IMR-90 (cell line): ENCODE results near the gene PTCH1. TPM values are rescaled to one million over a fixed set of nuclear protein-coding genes. Genes with fewer than 3 reads are reported as not detected.

ENCODE experiments used
- ATAC-seq: fragments of 200-7000 bp; cut with Tn5 transposase; 2 replicates; pipeline ENCODE4 v1.9.1; 2020; ENCODE audit warnings: low read depth, mild to moderate bottlenecking, moderate library complexity
- BruUV-seq: library from RNA; stranded (reverse); fragments of 400-500 nt; replicated peaks from 2 replicates; lab custom pipeline; 2021; lab: Mats Ljungman, UMichigan
- CTCF ChIA-PET: fragments of 300-600 bp; formaldehyde crosslinking; extraction: SDS; loops from one replicate; lab custom pipeline; 2021; ENCODE audit warnings: antibody characterized with exemption; lab: Yijun Ruan, JAX
- POLR2A ChIA-PET: fragments of 300-600 bp; sonication (Branson Sonifier 250); formaldehyde crosslinking; loops from one replicate; lab custom pipeline; 2022; ENCODE audit warnings: antibody characterized with exemption; ENCODE audit not compliant: unreplicated experiment; lab: Charles Lee
- DNase-seq: peaks from one replicate; pipeline ENCODE4 v3.0.0; 2013
- H2AFZ ChIP-seq: replicated peaks from 2 replicates; pipeline ENCODE3; 2013; ENCODE audit warnings: low read length, mild to moderate bottlenecking; ENCODE audit not compliant: poor library complexity
- H2AK5ac ChIP-seq: 2 replicates; pipeline ENCODE4 v1.6.1; 2013; ENCODE audit warnings: low read depth, low read length, inconsistent platforms
- H2AK9ac ChIP-seq: replicated peaks from 2 replicates; pipeline ENCODE3; 2013; ENCODE audit warnings: mild to moderate bottlenecking, low read depth, low read length, moderate library complexity; ENCODE audit not compliant: poor library complexity
- H2BK120ac ChIP-seq: 2 replicates; pipeline ENCODE4 v1.6.1; 2013; ENCODE audit warnings: low read depth, low read length, inconsistent platforms
- H2BK15ac ChIP-seq: 3 replicates; pipeline ENCODE4 v1.6.1; 2013; ENCODE audit warnings: low read depth, low read length, inconsistent platforms
- H2BK20ac ChIP-seq: 2 replicates; pipeline ENCODE4 v1.6.1; 2013; ENCODE audit warnings: low read depth, mild to moderate bottlenecking, inconsistent platforms, low read length, moderate library complexity
- H2BK5ac ChIP-seq: 2 replicates; pipeline ENCODE4 v1.6.1; 2013; ENCODE audit warnings: mild to moderate bottlenecking, low read depth, low read length, inconsistent platforms; ENCODE audit not compliant: poor library complexity, severe bottlenecking
- H3K14ac ChIP-seq: replicated peaks from 2 replicates; pipeline ENCODE4 v1.6.1; 2013; ENCODE audit warnings: low read depth, low read length, inconsistent platforms
- H3K18ac ChIP-seq: 2 replicates; pipeline ENCODE4 v1.6.1; 2013; ENCODE audit warnings: low read depth, low read length, control low read depth
- H3K23ac ChIP-seq: 2 replicates; pipeline ENCODE4 v1.6.1; 2013; ENCODE audit warnings: low read depth, low read length, inconsistent platforms
- H3K27ac ChIP-seq: 2 replicates; pipeline ENCODE4 v1.5.1; 2013; ENCODE audit warnings: mild to moderate bottlenecking, control low read depth, low read length; ENCODE audit not compliant: insufficient read depth
- H3K27me3 ChIP-seq: 2 replicates; pipeline ENCODE4 v1.6.1; 2013; ENCODE audit warnings: low read length; ENCODE audit not compliant: control insufficient read depth, insufficient read depth
- H3K36me3 ChIP-seq: 2 replicates; pipeline ENCODE4 v1.6.1; 2013; ENCODE audit warnings: low read length, mixed read lengths; ENCODE audit not compliant: control insufficient read depth, insufficient read depth
- H3K4ac ChIP-seq: 2 replicates; pipeline ENCODE4 v1.6.1; 2013; ENCODE audit warnings: low read depth, low read length, inconsistent platforms
- H3K4me1 ChIP-seq: 2 replicates; pipeline ENCODE4 v1.6.1; 2013; ENCODE audit warnings: low read length, mixed read lengths; ENCODE audit not compliant: control insufficient read depth, insufficient read depth
- H3K4me2 ChIP-seq: 2 replicates; pipeline ENCODE4 v1.6.1; 2013; ENCODE audit warnings: low read depth, mild to moderate bottlenecking, control low read depth, low read length, moderate library complexity
- H3K4me3 ChIP-seq: 2 replicates; pipeline ENCODE4 v1.5.1; 2013; ENCODE audit warnings: low read depth, mild to moderate bottlenecking, control low read depth, low read length, moderate library complexity; ENCODE audit not compliant: insufficient read depth
- H3K56ac ChIP-seq: 2 replicates; pipeline ENCODE4 v1.6.1; 2013; ENCODE audit warnings: low read length, inconsistent platforms; ENCODE audit not compliant: insufficient read depth; ENCODE audit errors: extremely low read depth
- H3K79me1 ChIP-seq, 2 experiments: 2 replicates each; pipeline ENCODE4 v1.6.1; 2013; ENCODE audit warnings: low read length in 2 of 2, inconsistent platforms in 1 of 2, low read depth in 1 of 2
- H3K9ac ChIP-seq: 2 replicates; pipeline ENCODE4 v1.6.1; 2013; ENCODE audit warnings: low read depth, low read length, control low read depth
- H3K9me1 ChIP-seq: 2 replicates; pipeline ENCODE4 v1.6.1; 2013; ENCODE audit warnings: low read length, inconsistent platforms; ENCODE audit not compliant: insufficient read depth
- H3K9me3 ChIP-seq: 2 replicates; pipeline ENCODE4 v1.6.1; 2013; ENCODE audit warnings: low read length; ENCODE audit not compliant: control insufficient read depth, insufficient read depth
- H4K20me1 ChIP-seq: 2 replicates; pipeline ENCODE4 v1.6.1; 2013; ENCODE audit warnings: low read length, inconsistent platforms; ENCODE audit not compliant: insufficient read depth
- H4K5ac ChIP-seq: 2 replicates; pipeline ENCODE4 v1.6.1; 2013; ENCODE audit warnings: mild to moderate bottlenecking, low read depth, low read length, control low read depth
- H4K8ac ChIP-seq, 2 experiments: 2 replicates each; pipeline ENCODE4 v1.6.1; 2013; ENCODE audit warnings: low read depth in 2 of 2, low read length in 2 of 2, control low read depth in 1 of 2, inconsistent platforms in 1 of 2
- H4K91ac ChIP-seq: 2 replicates; pipeline ENCODE4 v1.6.1; 2013; ENCODE audit warnings: low read depth, low read length, inconsistent platforms; ENCODE audit not compliant: insufficient read depth
- BHLHE40 ChIP-seq: fragments of 150-350 bp; IDR thresholded peaks from 2 replicates; pipeline ENCODE4 v1.6.1; 2016; ENCODE audit warnings: mild to moderate bottlenecking, low read depth, low read length
- CEBPB ChIP-seq: IDR thresholded peaks from 2 replicates; pipeline ENCODE4 v1.6.1; 2012; ENCODE audit warnings: low read depth, low read length, improper control_type of control experiment
- CHD1 ChIP-seq: IDR thresholded peaks from 2 replicates; pipeline ENCODE4 v1.6.1; 2012; ENCODE audit warnings: low read depth, low read length, improper control_type of control experiment
- ELK1 ChIP-seq: fragments of 150-350 bp; IDR thresholded peaks from 2 replicates; pipeline ENCODE4 v1.6.1; 2016; ENCODE audit warnings: low read depth, mild to moderate bottlenecking, low read length, moderate library complexity, borderline replicate concordance
- FOS ChIP-seq: fragments of 150-350 bp; IDR thresholded peaks from 2 replicates; pipeline ENCODE4 v1.6.1; 2016; ENCODE audit warnings: low read depth, low read length
- MAFK ChIP-seq: IDR thresholded peaks from 2 replicates; pipeline ENCODE4 v1.6.1; 2012; ENCODE audit warnings: low read depth, low read length, improper control_type of control experiment
- MXI1 ChIP-seq: IDR thresholded peaks from 2 replicates; pipeline ENCODE4 v1.6.1; 2012; ENCODE audit warnings: low read depth, mild to moderate bottlenecking, low read length, moderate library complexity, borderline replicate concordance
- NFE2L2 ChIP-seq: fragments of 150-350 bp; IDR thresholded peaks from 2 replicates; pipeline ENCODE4 v1.6.1; 2016; ENCODE audit warnings: low read depth, mild to moderate bottlenecking, low read length
- POLR2A ChIP-seq: IDR thresholded peaks from 2 replicates; pipeline ENCODE4 v1.6.1; 2012; ENCODE audit warnings: mild to moderate bottlenecking, low read depth, low read length
- RCOR1 ChIP-seq: IDR thresholded peaks from 2 replicates; pipeline ENCODE4 v1.6.1; 2012; ENCODE audit warnings: mild to moderate bottlenecking, low read length, improper control_type of control experiment; ENCODE audit not compliant: insufficient replicate concordance
- RFX5 ChIP-seq: IDR thresholded peaks from 2 replicates; pipeline ENCODE4 v1.8.0; 2012; ENCODE audit warnings: low read depth, mild to moderate bottlenecking, low read length, moderate library complexity
- SMC3 ChIP-seq: fragments of 150-350 bp; IDR thresholded peaks from 2 replicates; pipeline ENCODE4 v1.6.1; 2016; ENCODE audit warnings: low read depth, mild to moderate bottlenecking, antibody characterized with exemption, low read length, moderate library complexity
- WGBS, 2 experiments: methylation state at CpG; one replicate each; pipeline versions ENCODE4 v1.1.5 to v1.1.7; 2013; ENCODE audit warnings: missing lambda C conversion rate in 2 of 2; ENCODE audit not compliant: insufficient read length in 1 of 2; ENCODE audit errors: extremely low coverage in 2 of 2; 5-methylcytosine and 5-hydroxymethylcytosine counted together
- dilution Hi-C: fragments of 300-500 bp; cut with HindIII; formaldehyde crosslinking; loops from one replicate; pipeline ENCODE4 v1.14.3; 2018; ENCODE audit warnings: low sequenced_read_pairs; ENCODE audit not compliant: unreplicated experiment
- in situ Hi-C: fragments of 300-500 bp; cut with MboI; formaldehyde crosslinking; loops from 3 replicates; pipeline ENCODE4 v1.14.3; 2019; ENCODE audit warnings: low sequenced_read_pairs, inconsistent platforms, mixed read lengths
- intact Hi-C: fragments of 100-400 bp; cut with micrococcal nuclease; formaldehyde crosslinking; loops from 2 replicates; pipeline ENCODE4 v1.10.0; 2022
- polyA plus RNA-seq, 3 experiments: library from polyadenylated mRNA; depleted of rRNA; stranded (reverse); fragments of >200 nt; gene quantifications; 2 replicates each; pipeline ENCODE4 v1.2.3, GENCODE V29; 2012; ENCODE audit warnings: low replicate concordance in 1 of 3
- total RNA-seq: library from RNA; depleted of rRNA; stranded (reverse); fragments of >200 nt; gene quantifications from 2 replicates; pipeline ENCODE4 v1.2.3, GENCODE V29; 2012
- TF ChIP-seq, protein P1 (sequence below): conservative IDR thresholded peaks from 2 replicates; pipeline ENCODE4 v1.5.1; 2012; ENCODE audit warnings: mild to moderate bottlenecking, low read depth, low read length, improper control_type of control experiment
- TF ChIP-seq, protein P2 (sequence below): fragments of 150-350 bp; IDR thresholded peaks from 2 replicates; pipeline ENCODE4 v1.6.1; 2017; ENCODE audit warnings: mild to moderate bottlenecking, antibody characterized with exemption, low read length, low read depth

PTCH1 gene
- total and polyA plus RNA-seq, 2 of the 4 experiments (the other 2 are of a cell fraction) = 4.1 to 5.0 TPM

GRCh38 chr9:95479330-95479729 lies 37.4 kb downstream of the PTCH1 start:
- Histone ChIP-seq H3K27ac (no peak overlapping the region), H3K36me3 (peaks cover 52% of the 10 kb centered on the region), H4K20me1 (0 out of 2 replicates have a peak, but pooled peaks cover 4% of the 10 kb centered on the region), H4K91ac (no peak overlapping the region), H3K9me3 (no peaks in the 10 kb centered on the region), H3K79me1 (peaks cover 4 to 8% of the 10 kb centered on the region in 2 experiments; a peak in 1 of 4 replicates), H2BK15ac (no peak overlapping the region), H3K4me1 (no peaks in the 10 kb centered on the region), H2BK120ac (no peak overlapping the region), H3K14ac (no peak overlapping the region), H2BK5ac (no peak overlapping the region), H2AK5ac (no peak overlapping the region), H3K9ac (no peak overlapping the region), H3K9me1 (peaks cover 8% of the 10 kb centered on the region; the same call in 1 of the 2 replicates), H3K56ac (no peak overlapping the region), H2BK20ac (no peak overlapping the region), H3K4me3 (no peak overlapping the region), H2AK9ac (no peak overlapping the region), H3K18ac (no peak overlapping the region), H3K4ac (no peak overlapping the region), H4K5ac (no peak overlapping the region), H3K23ac (no peak overlapping the region), H4K8ac (no peak overlapping the region), H3K27me3 (no peaks in the 10 kb centered on the region), H2AFZ (no peak overlapping the region), H3K4me2 (no peak overlapping the region)
- ChIA-PET CTCF (no interaction called here), POLR2A (no interaction called here)
- WGBS, 2 experiments = 97% methylated on average over 7 of the region's 9 CpGs; no CpG with 5 or more reads in 1 of the 2 experiments
- intact Hi-C loops (no loop called here), dilution Hi-C loops (no loop called here), in situ Hi-C loops (no loop called here)
- ATAC-seq (no peak), DNase-seq (no peak)
- BruUV-seq = no TSS peak
- no peak for TF ChIP-seq FOS
- TF ChIP-seq, protein P1, sequence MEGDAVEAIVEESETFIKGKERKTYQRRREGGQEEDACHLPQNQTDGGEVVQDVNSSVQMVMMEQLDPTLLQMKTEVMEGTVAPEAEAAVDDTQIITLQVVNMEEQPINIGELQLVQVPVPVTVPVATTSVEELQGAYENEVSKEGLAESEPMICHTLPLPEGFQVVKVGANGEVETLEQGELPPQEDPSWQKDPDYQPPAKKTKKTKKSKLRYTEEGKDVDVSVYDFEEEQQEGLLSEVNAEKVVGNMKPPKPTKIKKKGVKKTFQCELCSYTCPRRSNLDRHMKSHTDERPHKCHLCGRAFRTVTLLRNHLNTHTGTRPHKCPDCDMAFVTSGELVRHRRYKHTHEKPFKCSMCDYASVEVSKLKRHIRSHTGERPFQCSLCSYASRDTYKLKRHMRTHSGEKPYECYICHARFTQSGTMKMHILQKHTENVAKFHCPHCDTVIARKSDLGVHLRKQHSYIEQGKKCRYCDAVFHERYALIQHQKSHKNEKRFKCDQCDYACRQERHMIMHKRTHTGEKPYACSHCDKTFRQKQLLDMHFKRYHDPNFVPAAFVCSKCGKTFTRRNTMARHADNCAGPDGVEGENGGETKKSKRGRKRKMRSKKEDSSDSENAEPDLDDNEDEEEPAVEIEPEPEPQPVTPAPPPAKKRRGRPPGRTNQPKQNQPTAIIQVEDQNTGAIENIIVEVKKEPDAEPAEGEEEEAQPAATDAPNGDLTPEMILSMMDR = no peak
- TF ChIP-seq CHD1 = no peak
- TF ChIP-seq NFE2L2 = no peak
- no peak for TF ChIP-seq POLR2A
- TF ChIP-seq RFX5 = no peak
- no peak for TF ChIP-seq MXI1
- TF ChIP-seq, protein P2, sequence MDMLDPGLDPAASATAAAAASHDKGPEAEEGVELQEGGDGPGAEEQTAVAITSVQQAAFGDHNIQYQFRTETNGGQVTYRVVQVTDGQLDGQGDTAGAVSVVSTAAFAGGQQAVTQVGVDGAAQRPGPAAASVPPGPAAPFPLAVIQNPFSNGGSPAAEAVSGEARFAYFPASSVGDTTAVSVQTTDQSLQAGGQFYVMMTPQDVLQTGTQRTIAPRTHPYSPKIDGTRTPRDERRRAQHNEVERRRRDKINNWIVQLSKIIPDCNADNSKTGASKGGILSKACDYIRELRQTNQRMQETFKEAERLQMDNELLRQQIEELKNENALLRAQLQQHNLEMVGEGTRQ = no peak
- TF ChIP-seq RCOR1 = no peak
- no peak for TF ChIP-seq SMC3
- TF ChIP-seq BHLHE40 = no peak
- TF ChIP-seq MAFK = no peak
- no peak for TF ChIP-seq CEBPB
- TF ChIP-seq ELK1 = no peak
